Activated CD4-positive, CD25-positive, alpha-beta regulatory T cell treated with anti-CD3 and anti-CD28 coated beads, Interleukin-2, amount 50 U/mL, for 16 hours (primary cell): Measurements from ENCODE around the gene NTSR2.
"Not testable (repeated sequence)": the region's sequence is repeated elsewhere in the genome, so short reads cannot be mapped to it uniquely, and the experiment has no call there.

ENCODE experiments used
- DNase-seq: peaks from one replicate; pipeline ENCODE4 v3.0.0-alpha.2; 2020; ENCODE audit warnings: low read depth, low spot score

The NTSR2 gene

GRCh38 chr2:11679486-11680181 lies 9.6 kb upstream of the NTSR2 start:
- DNase-seq = no peak

- no peak for DNase-seq
Observed at GRCh38 chr2:11679016-11679415, 9.0 kb upstream of the NTSR2 start.

GRCh38 chr2:11678306-11678960 lies 8.4 kb upstream of the NTSR2 start:
- DNase-seq = no peak

- no peak for DNase-seq
Observed at GRCh38 chr2:11677136-11678055, 7.4 kb upstream of the NTSR2 start.

GRCh38 chr2:11676640-11677039 lies 6.6 kb upstream of the NTSR2 start:
- DNase-seq = no peak

GRCh38 chr2:11675423-11676112 lies 5.6 kb upstream of the NTSR2 start:
- DNase-seq = no peak

GRCh38 chr2:11674983-11675382 lies 5.0 kb upstream of the NTSR2 start:
- no peak for DNase-seq

GRCh38 chr2:11672407-11672806 lies 2.4 kb upstream of the NTSR2 start:
- DNase-seq = no peak

GRCh38 chr2:11667866-11668637 lies 1.9 kb downstream of the NTSR2 start:
- no peak for DNase-seq

- no peak for DNase-seq
Observed at GRCh38 chr2:11667194-11667593, 2.8 kb downstream of the NTSR2 start.

GRCh38 chr2:11665510-11666362 lies 4.3 kb downstream of the NTSR2 start:
- DNase-seq = no peak

- no peak for DNase-seq
Observed at GRCh38 chr2:11665028-11665427, 5.0 kb downstream of the NTSR2 start.

- no peak for DNase-seq
Observed at GRCh38 chr2:11663427-11663826, 6.6 kb downstream of the NTSR2 start.

- no peak for DNase-seq
Observed at GRCh38 chr2:11662882-11663281, 7.1 kb downstream of the NTSR2 start.

GRCh38 chr2:11661891-11662435 lies 8.0 kb downstream of the NTSR2 start:
- DNase-seq = no peak

GRCh38 chr2:11660396-11660795 lies 9.6 kb downstream of the NTSR2 start:
- not testable (repeated sequence) for DNase-seq

GRCh38 chr2:11659851-11660250 lies 10.1 kb downstream of the NTSR2 start:
- no peak for DNase-seq

- no peak for DNase-seq
Observed at GRCh38 chr2:11659115-11659475, 10.9 kb downstream of the NTSR2 start.

GRCh38 chr2:11658208-11659114 lies 11.5 kb downstream of the NTSR2 start:
- DNase-seq = no peak
